ENCODE data around the gene APBA1.

APBA1 gene

GRCh38 chr9:69655065-69655464 is 17.1 kb downstream of the APBA1 start:
- no peaks in the 10 kb centered on the region for H3K36me3 ChIP-seq (ENCODE audit: insufficient read depth, low read length)
- H3K4me3 ChIP-seq (ENCODE audit: low read length), result no peak overlapping the region
- H3K9ac ChIP-seq (ENCODE audit: low read depth, low read length), result no peak overlapping the region
- H3K9me3 ChIP-seq (replicated peaks; ENCODE audit: low read length), result no peaks in the 10 kb centered on the region
- peaks cover 6% of the 10 kb centered on the region for H3K4me1 ChIP-seq (ENCODE audit: control insufficient read depth, insufficient read depth, low read length)
- H3K4me2 ChIP-seq (ENCODE audit: low read length), result no peak overlapping the region
- no peaks in the 10 kb centered on the region for H3K27me3 ChIP-seq (ENCODE audit: control insufficient read depth, insufficient read depth, low read length)

- Histone ChIP-seq H3K4me2 (ENCODE audit: low read length) (no peak overlapping the region), H3K36me3 (ENCODE audit: insufficient read depth, low read length) (no peaks in the 10 kb centered on the region), H3K9ac (ENCODE audit: low read depth, low read length) (no peak overlapping the region), H3K9me3 (replicated peaks; ENCODE audit: low read length) (no peaks in the 10 kb centered on the region), H3K4me3 (ENCODE audit: low read length) (no peak overlapping the region), H3K27me3 (ENCODE audit: control insufficient read depth, insufficient read depth, low read length) (no peaks in the 10 kb centered on the region), H3K4me1 (ENCODE audit: control insufficient read depth, insufficient read depth, low read length) (peaks cover 14% of the 10 kb centered on the region)
These were observed 18.9 kb downstream of the APBA1 start for GRCh38 chr9:69653261-69653660.

- Histone ChIP-seq H3K9ac (ENCODE audit: low read depth, low read length) (no peak overlapping the region), H3K4me2 (ENCODE audit: low read length) (no peak overlapping the region), H3K9me3 (replicated peaks; ENCODE audit: low read length) (no peaks in the 10 kb centered on the region), H3K4me1 (ENCODE audit: control insufficient read depth, insufficient read depth, low read length) (peaks cover 14% of the 10 kb centered on the region), H3K4me3 (ENCODE audit: low read length) (no peak overlapping the region), H3K27me3 (ENCODE audit: control insufficient read depth, insufficient read depth, low read length) (no peaks in the 10 kb centered on the region), H3K36me3 (ENCODE audit: insufficient read depth, low read length) (no peaks in the 10 kb centered on the region)
These were observed 22.5 kb downstream of the APBA1 start for GRCh38 chr9:69649566-69650250.

- no peaks in the 10 kb centered on the region for H3K27me3 ChIP-seq (ENCODE audit: control insufficient read depth, insufficient read depth, low read length)
- H3K4me2 ChIP-seq (ENCODE audit: low read length), result no peak overlapping the region
- peaks cover 14% of the 10 kb centered on the region for H3K4me1 ChIP-seq (ENCODE audit: control insufficient read depth, insufficient read depth, low read length)
- H3K36me3 ChIP-seq (ENCODE audit: insufficient read depth, low read length), result no peaks in the 10 kb centered on the region
- H3K4me3 ChIP-seq (ENCODE audit: low read length), result no peak overlapping the region
- H3K9me3 ChIP-seq (replicated peaks; ENCODE audit: low read length), result no peaks in the 10 kb centered on the region
- H3K9ac ChIP-seq (ENCODE audit: low read depth, low read length), result no peak overlapping the region
These were observed 24.4 kb downstream of the APBA1 start for GRCh38 chr9:69647804-69648203.

GRCh38 chr9:69646810-69647209 is 25.4 kb downstream of the APBA1 start:
- H3K4me3 ChIP-seq (ENCODE audit: low read length), result no peak overlapping the region
- no peaks in the 10 kb centered on the region for H3K27me3 ChIP-seq (ENCODE audit: control insufficient read depth, insufficient read depth, low read length)
- H3K9me3 ChIP-seq (replicated peaks; ENCODE audit: low read length), result no peaks in the 10 kb centered on the region
- H3K4me1 ChIP-seq (ENCODE audit: control insufficient read depth, insufficient read depth, low read length), result peaks cover 14% of the 10 kb centered on the region
- no peak overlapping the region for H3K9ac ChIP-seq (ENCODE audit: low read depth, low read length)
- H3K4me2 ChIP-seq (ENCODE audit: low read length), result no peak overlapping the region
- no peaks in the 10 kb centered on the region for H3K36me3 ChIP-seq (ENCODE audit: insufficient read depth, low read length)

- H3K4me1 ChIP-seq (ENCODE audit: control insufficient read depth, insufficient read depth, low read length), result peaks cover 13% of the 10 kb centered on the region
- H3K27me3 ChIP-seq (ENCODE audit: control insufficient read depth, insufficient read depth, low read length), result no peaks in the 10 kb centered on the region
- H3K4me2 ChIP-seq (ENCODE audit: low read length), result no peak overlapping the region
- no peaks in the 10 kb centered on the region for H3K9me3 ChIP-seq (replicated peaks; ENCODE audit: low read length)
- H3K4me3 ChIP-seq (ENCODE audit: low read length), result no peak overlapping the region
- no peaks in the 10 kb centered on the region for H3K36me3 ChIP-seq (ENCODE audit: insufficient read depth, low read length)
- H3K9ac ChIP-seq (ENCODE audit: low read depth, low read length), result no peak overlapping the region
These were observed 26.7 kb downstream of the APBA1 start for GRCh38 chr9:69645488-69645887.

GRCh38 chr9:69643098-69643497 is 29.1 kb downstream of the APBA1 start:
- Histone ChIP-seq H3K27me3 (ENCODE audit: control insufficient read depth, insufficient read depth, low read length) (no peaks in the 10 kb centered on the region), H3K4me1 (ENCODE audit: control insufficient read depth, insufficient read depth, low read length) (peaks cover 5% of the 10 kb centered on the region), H3K4me2 (ENCODE audit: low read length) (no peak overlapping the region), H3K9me3 (replicated peaks; ENCODE audit: low read length) (no peaks in the 10 kb centered on the region), H3K9ac (ENCODE audit: low read depth, low read length) (no peak overlapping the region), H3K4me3 (ENCODE audit: low read length) (no peak overlapping the region), H3K36me3 (ENCODE audit: insufficient read depth, low read length) (no peaks in the 10 kb centered on the region)

GRCh38 chr9:69637817-69638200 is 34.4 kb downstream of the APBA1 start:
- Histone ChIP-seq H3K4me1 (ENCODE audit: control insufficient read depth, insufficient read depth, low read length) (peaks cover 16% of the 10 kb centered on the region), H3K36me3 (ENCODE audit: insufficient read depth, low read length) (no peaks in the 10 kb centered on the region), H3K9me3 (replicated peaks; ENCODE audit: low read length) (no peaks in the 10 kb centered on the region)

GRCh38 chr9:69637193-69637816 is 34.9 kb downstream of the APBA1 start:
- H3K4me2 ChIP-seq (ENCODE audit: low read length), result peak overlapping the region; percentile 47
- no peaks in the 10 kb centered on the region for H3K9me3 ChIP-seq (replicated peaks; ENCODE audit: low read length)
- no peaks in the 10 kb centered on the region for H3K36me3 ChIP-seq (ENCODE audit: insufficient read depth, low read length)
- H3K4me3 ChIP-seq (ENCODE audit: low read length), result no peak overlapping the region
- peaks cover 16% of the 10 kb centered on the region for H3K4me1 ChIP-seq (ENCODE audit: control insufficient read depth, insufficient read depth, low read length)
- no peaks in the 10 kb centered on the region for H3K27me3 ChIP-seq (ENCODE audit: control insufficient read depth, insufficient read depth, low read length)
- no peak overlapping the region for H3K9ac ChIP-seq (ENCODE audit: low read depth, low read length)

More at GRCh38 chr9:69637817-69638200, 34.4 kb downstream of the APBA1 start:
- no peak overlapping the region for H3K4me3 ChIP-seq (ENCODE audit: low read length)
- H3K9ac ChIP-seq (ENCODE audit: low read depth, low read length), result no peak overlapping the region
- H3K4me2 ChIP-seq (ENCODE audit: low read length), result peak overlapping the region; percentile 47
- H3K27me3 ChIP-seq (ENCODE audit: control insufficient read depth, insufficient read depth, low read length), result no peaks in the 10 kb centered on the region

- Histone ChIP-seq H3K9me3 (replicated peaks; ENCODE audit: low read length) (no peaks in the 10 kb centered on the region), H3K4me1 (ENCODE audit: control insufficient read depth, insufficient read depth, low read length) (peaks cover 16% of the 10 kb centered on the region), H3K4me2 (ENCODE audit: low read length) (no peak overlapping the region), H3K4me3 (ENCODE audit: low read length) (no peak overlapping the region), H3K36me3 (ENCODE audit: insufficient read depth, low read length) (no peaks in the 10 kb centered on the region), H3K27me3 (ENCODE audit: control insufficient read depth, insufficient read depth, low read length) (no peaks in the 10 kb centered on the region), H3K9ac (ENCODE audit: low read depth, low read length) (no peak overlapping the region)
These were observed 38.5 kb downstream of the APBA1 start for GRCh38 chr9:69633716-69634115.

- H3K27me3 ChIP-seq (ENCODE audit: control insufficient read depth, insufficient read depth, low read length), result no peaks in the 10 kb centered on the region
- no peaks in the 10 kb centered on the region for H3K36me3 ChIP-seq (ENCODE audit: insufficient read depth, low read length)
- H3K4me2 ChIP-seq (ENCODE audit: low read length), result no peak overlapping the region
- peaks cover 9% of the 10 kb centered on the region for H3K4me1 ChIP-seq (ENCODE audit: control insufficient read depth, insufficient read depth, low read length)
- H3K9ac ChIP-seq (ENCODE audit: low read depth, low read length), result no peak overlapping the region
- no peaks in the 10 kb centered on the region for H3K9me3 ChIP-seq (replicated peaks; ENCODE audit: low read length)
- H3K4me3 ChIP-seq (ENCODE audit: low read length), result no peak overlapping the region
These were observed 39.4 kb downstream of the APBA1 start for GRCh38 chr9:69632768-69633167.

- no peak overlapping the region for H3K4me2 ChIP-seq (ENCODE audit: low read length)
These were observed 44.9 kb downstream of the APBA1 start for GRCh38 chr9:69627281-69627680.

More at GRCh38 chr9:69627281-69627680, 44.9 kb downstream of the APBA1 start:
- Histone ChIP-seq H3K4me3 (ENCODE audit: low read length) (no peak overlapping the region), H3K27me3 (ENCODE audit: control insufficient read depth, insufficient read depth, low read length) (no peaks in the 10 kb centered on the region), H3K36me3 (ENCODE audit: insufficient read depth, low read length) (no peaks in the 10 kb centered on the region), H3K9ac (ENCODE audit: low read depth, low read length) (no peak overlapping the region), H3K9me3 (replicated peaks; ENCODE audit: low read length) (no peaks in the 10 kb centered on the region), H3K4me1 (ENCODE audit: control insufficient read depth, insufficient read depth, low read length) (no peaks in the 10 kb centered on the region)

Data from skeletal muscle satellite cell (primary cell).